Loucy (cell line): Measurements from ENCODE around the gene NRXN3.

Experiments used
- H2AFZ ChIP-seq: fragments of 200-600 bp; sonication (generic); 2 replicates; pipeline ENCODE4 v1.6.0; 2016; ENCODE audit warnings: antibody characterized with exemption, mild to moderate bottlenecking, low read length, moderate library complexity
- H3F3A ChIP-seq: fragments of 200-600 bp; 2 replicates; pipeline ENCODE4 v1.6.0; 2016; ENCODE audit warnings: antibody characterized with exemption, low read depth, mild to moderate bottlenecking
- H3K27me3 ChIP-seq: fragments of 200-600 bp; sonication (generic); 2 replicates; pipeline ENCODE4 v1.6.1; 2014; ENCODE audit warnings: low read length, mild to moderate bottlenecking; ENCODE audit not compliant: insufficient read depth, poor library complexity, severe bottlenecking
- H3K36me3 ChIP-seq: fragments of 200-600 bp; sonication (generic); 2 replicates; pipeline ENCODE4 v1.6.1; 2016; ENCODE audit warnings: low read length; ENCODE audit not compliant: insufficient read depth
- H3K4me1 ChIP-seq: fragments of 200-600 bp; sonication (generic); 2 replicates; pipeline ENCODE4 v1.5.1; 2014; ENCODE audit warnings: low read length, mild to moderate bottlenecking; ENCODE audit not compliant: insufficient read depth, poor library complexity, severe bottlenecking
- H3K4me2 ChIP-seq: fragments of 200-600 bp; sonication (generic); 2 replicates; pipeline ENCODE4 v1.6.0; 2014; ENCODE audit warnings: antibody characterized with exemption, low read length, low read depth, mild to moderate bottlenecking; ENCODE audit not compliant: poor library complexity, severe bottlenecking
- H3K4me3 ChIP-seq: fragments of 200-600 bp; sonication (generic); 2 replicates; pipeline ENCODE4 v1.5.1; 2014; ENCODE audit warnings: low read length, mild to moderate bottlenecking, mixed read lengths; ENCODE audit not compliant: poor library complexity, severe bottlenecking
- H3K79me2 ChIP-seq: fragments of 200-600 bp; sonication (generic); 2 replicates; pipeline ENCODE4 v1.6.1; 2014; ENCODE audit warnings: low read length; ENCODE audit not compliant: insufficient read depth
- H3K9ac ChIP-seq: fragments of 200-600 bp; sonication (generic); 2 replicates; pipeline ENCODE4 v1.6.0; 2014; ENCODE audit warnings: mild to moderate bottlenecking, low read depth, low read length, moderate library complexity; ENCODE audit not compliant: poor library complexity, severe bottlenecking
- H3K9me2 ChIP-seq: fragments of 200-600 bp; sonication (generic); replicated peaks from 2 replicates; pipeline ENCODE4 v1.6.1; 2016; ENCODE audit warnings: low read depth, low read length, mixed read lengths
- H3K9me3 ChIP-seq: fragments of 200-600 bp; sonication (generic); 2 replicates; pipeline ENCODE4 v1.6.1; 2014; ENCODE audit warnings: mild to moderate bottlenecking, antibody characterized with exemption, low read length, low read depth; ENCODE audit not compliant: insufficient read depth
- H4K20me1 ChIP-seq: fragments of 200-600 bp; sonication (generic); 2 replicates; pipeline ENCODE4 v1.6.0; 2014; ENCODE audit warnings: antibody characterized with exemption, low read length, mild to moderate bottlenecking; ENCODE audit not compliant: insufficient read depth, poor library complexity, severe bottlenecking
- CTCF ChIP-seq: fragments of 200-600 bp; sonication (generic); conservative IDR thresholded peaks from 2 replicates; pipeline ENCODE4 v1.5.1; 2014; ENCODE audit warnings: mild to moderate bottlenecking, antibody characterized with exemption, low read length
- EZH2phosphoT487 ChIP-seq: fragments of 200-600 bp; IDR thresholded peaks from 2 replicates; pipeline ENCODE4 v1.6.1; 2018; ENCODE audit warnings: antibody characterized with exemption, mild to moderate bottlenecking, moderate library complexity, borderline replicate concordance

The NRXN3 gene

GRCh38 chr14:79502751-79503148 lies 1332.6 kb downstream of the NRXN3 start:
- no peak overlapping the region for H2AFZ ChIP-seq
- no peak overlapping the region for H3K4me2 ChIP-seq
- no peaks in the 10 kb centered on the region for H4K20me1 ChIP-seq
- H3K27me3 ChIP-seq, result no peaks in the 10 kb centered on the region
- no peaks in the 10 kb centered on the region for H3K9me2 ChIP-seq
- H3K9ac ChIP-seq, result no peak overlapping the region
- no peaks in the 10 kb centered on the region for H3K36me3 ChIP-seq
- TF ChIP-seq EZH2phosphoT487 (no peak), CTCF (no peak)
- no peaks in the 10 kb centered on the region for H3K9me3 ChIP-seq
- no peaks in the 10 kb centered on the region for H3K4me1 ChIP-seq
- no peak overlapping the region for H3K4me3 ChIP-seq
- no peaks in the 10 kb centered on the region for H3F3A ChIP-seq
- H3K79me2 ChIP-seq, result no peaks in the 10 kb centered on the region

DNA sequence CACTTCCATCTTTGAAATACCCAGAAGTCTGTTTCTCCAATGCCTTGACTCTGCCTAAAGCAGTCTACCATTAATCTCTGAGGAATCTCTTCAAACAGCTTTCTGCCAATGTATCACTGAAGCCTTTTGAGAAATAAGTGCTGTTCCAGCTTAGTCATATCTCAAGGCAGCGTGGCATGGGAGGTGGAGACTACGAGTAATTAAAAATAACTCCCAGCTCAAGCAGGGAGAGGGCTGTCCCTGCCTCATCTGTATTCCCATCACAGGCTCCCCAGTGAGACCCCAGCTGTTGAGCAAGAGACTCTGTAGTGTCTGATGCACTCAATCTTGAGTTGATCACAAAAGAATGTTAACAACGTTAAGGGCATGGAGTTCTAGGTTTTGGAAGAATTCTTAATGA lies 1340.5 kb downstream of the NRXN3 start:
- Histone ChIP-seq H3K9ac (no peak overlapping the region), H3F3A (no peaks in the 10 kb centered on the region), H3K36me3 (no peaks in the 10 kb centered on the region), H3K4me2 (no peak overlapping the region), H3K9me2 (no peaks in the 10 kb centered on the region), H3K9me3 (no peaks in the 10 kb centered on the region), H4K20me1 (no peaks in the 10 kb centered on the region), H3K79me2 (no peaks in the 10 kb centered on the region), H3K4me3 (no peak overlapping the region), H3K27me3 (no peaks in the 10 kb centered on the region), H3K4me1 (no peaks in the 10 kb centered on the region), H2AFZ (no peak overlapping the region)
- TF ChIP-seq EZH2phosphoT487, result no peak

- no peaks in the 10 kb centered on the region for H3K4me1 ChIP-seq
- H3K9me2 ChIP-seq, result no peaks in the 10 kb centered on the region
- no peak for TF ChIP-seq CTCF
- TF ChIP-seq EZH2phosphoT487, result no peak
- no peak overlapping the region for H2AFZ ChIP-seq
- no peaks in the 10 kb centered on the region for H3K9me3 ChIP-seq
- no peak overlapping the region for H3K4me2 ChIP-seq
- no peaks in the 10 kb centered on the region for H3K79me2 ChIP-seq
- H3F3A ChIP-seq, result no peaks in the 10 kb centered on the region
- no peaks in the 10 kb centered on the region for H3K36me3 ChIP-seq
- H4K20me1 ChIP-seq, result no peaks in the 10 kb centered on the region
- no peak overlapping the region for H3K4me3 ChIP-seq
- H3K27me3 ChIP-seq, result no peaks in the 10 kb centered on the region
- H3K9ac ChIP-seq, result no peak overlapping the region
Observed at GRCh38 chr14:79511146-79511545, 1341.0 kb downstream of the NRXN3 start.

- Histone ChIP-seq H4K20me1 (no peaks in the 10 kb centered on the region), H3K4me2 (no peak overlapping the region), H2AFZ (no peak overlapping the region), H3K9me2 (no peaks in the 10 kb centered on the region), H3K9ac (no peak overlapping the region), H3K27me3 (no peaks in the 10 kb centered on the region), H3K36me3 (no peaks in the 10 kb centered on the region), H3K9me3 (no peaks in the 10 kb centered on the region), H3K79me2 (no peaks in the 10 kb centered on the region), H3K4me1 (no peaks in the 10 kb centered on the region), H3K4me3 (no peak overlapping the region), H3F3A (no peaks in the 10 kb centered on the region)
- TF ChIP-seq EZH2phosphoT487 (no peak), CTCF (no peak)
Observed at GRCh38 chr14:79513446-79513845, 1343.3 kb downstream of the NRXN3 start.
